ENCODE results near the gene RIBC2.
"Not testable (repeated sequence)": the region's sequence is repeated elsewhere in the genome, so short reads cannot be mapped to it uniquely, and the experiment has no call there.

RIBC2 gene

GRCh38 chr22:45413368-45414211 lies at the start of gene RIBC2, which contains the start of gene SMC1B:
Gene RIBC2 (plus strand): TSS chr22:45413693. CDS start chr22:45413887, 194 bp downstream.
Gene SMC1B (minus strand): TSS chr22:45413599. CDS start chr22:45413567, 32 bp downstream.
- DNase-seq, result peak; percentile 4

- no peak for DNase-seq
These were observed 46.8 kb upstream of the RIBC2 start for GRCh38 chr22:45366713-45367112.

DNA sequence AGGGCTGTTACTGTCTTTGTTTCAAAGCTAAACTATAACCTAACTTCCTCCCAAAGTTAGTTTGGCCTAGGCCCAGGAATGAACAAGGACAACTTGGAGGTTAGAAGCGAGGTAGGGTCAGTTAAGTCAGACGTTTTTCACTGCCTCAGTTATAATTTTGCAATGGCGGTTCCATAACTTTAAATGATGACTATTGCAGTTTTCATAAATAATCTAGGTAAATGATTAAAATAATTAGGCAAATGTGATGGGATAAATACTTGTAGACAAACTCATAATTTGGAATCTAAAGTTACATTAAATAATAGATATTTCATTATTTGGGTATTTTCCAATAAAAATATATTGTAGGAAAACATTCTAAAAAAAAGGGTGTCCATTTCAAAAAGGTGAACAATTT lies 39.9 kb upstream of the RIBC2 start:
- DNase-seq, result not testable (repeated sequence)

GRCh38 chr22:45376009-45376408 lies 37.5 kb upstream of the RIBC2 start:
- no peak for DNase-seq

DNA sequence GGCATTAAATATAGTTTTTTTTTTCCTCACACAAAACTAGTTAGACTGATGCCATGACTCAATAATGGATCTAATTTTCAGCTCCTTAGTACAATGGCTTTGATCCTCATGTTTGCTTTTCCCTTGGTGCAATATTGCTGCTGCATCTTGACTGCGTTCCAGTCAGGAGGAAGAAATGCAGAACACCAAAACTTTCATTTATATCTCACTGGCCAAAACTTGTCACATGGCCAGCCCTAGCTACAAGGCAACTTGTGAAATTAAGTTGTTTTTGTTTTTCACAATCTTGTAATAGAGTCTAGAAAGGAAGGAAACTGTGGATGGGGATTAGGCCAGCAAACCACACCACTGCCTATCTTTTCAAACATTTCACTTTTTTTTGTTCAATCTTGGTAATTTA lies 36.8 kb upstream of the RIBC2 start:
- DNase-seq, result no peak

GRCh38 chr22:45381348-45381747 lies 32.1 kb upstream of the RIBC2 start:
- DNase-seq, result no peak

DNA sequence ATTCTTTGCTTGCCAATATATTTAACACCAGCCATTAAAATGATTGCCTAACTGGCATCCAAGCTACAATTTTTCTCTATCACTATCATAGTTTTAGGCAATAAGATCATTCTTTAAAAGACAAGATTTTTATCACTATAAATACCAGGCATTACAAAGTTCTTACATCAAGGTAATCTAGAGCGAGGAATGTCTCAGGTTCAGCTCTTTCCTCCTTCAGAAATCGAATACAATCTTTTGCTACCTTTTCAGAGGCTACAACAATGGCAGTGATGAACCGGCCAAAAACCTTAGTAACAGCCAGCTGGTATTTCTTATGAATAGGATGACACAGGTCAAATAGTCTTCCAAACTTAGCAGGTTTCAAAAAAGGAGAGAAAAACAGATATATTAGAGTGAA lies 23.9 kb upstream of the RIBC2 start:
- no peak for DNase-seq

DNA sequence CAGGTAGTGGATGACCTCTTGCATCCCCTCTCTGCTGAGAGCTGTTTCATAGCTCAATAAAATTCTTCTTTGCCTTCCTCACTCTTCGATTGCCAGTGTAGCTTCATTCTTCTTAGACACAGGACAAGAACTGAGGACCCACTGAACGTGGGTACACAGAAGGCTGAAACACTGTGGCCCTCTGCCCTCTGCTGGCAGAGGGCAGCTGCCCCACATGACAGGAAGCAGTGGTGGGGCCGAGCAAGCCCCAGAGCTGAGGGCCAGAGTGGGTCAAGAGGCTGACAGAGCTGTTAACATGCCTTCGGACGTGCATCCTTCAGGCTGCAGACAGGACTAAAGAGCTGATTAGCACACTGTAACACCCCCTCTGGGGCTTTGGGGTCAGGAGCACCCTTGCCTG lies 15.7 kb upstream of the RIBC2 start:
- no peak for DNase-seq

DNA sequence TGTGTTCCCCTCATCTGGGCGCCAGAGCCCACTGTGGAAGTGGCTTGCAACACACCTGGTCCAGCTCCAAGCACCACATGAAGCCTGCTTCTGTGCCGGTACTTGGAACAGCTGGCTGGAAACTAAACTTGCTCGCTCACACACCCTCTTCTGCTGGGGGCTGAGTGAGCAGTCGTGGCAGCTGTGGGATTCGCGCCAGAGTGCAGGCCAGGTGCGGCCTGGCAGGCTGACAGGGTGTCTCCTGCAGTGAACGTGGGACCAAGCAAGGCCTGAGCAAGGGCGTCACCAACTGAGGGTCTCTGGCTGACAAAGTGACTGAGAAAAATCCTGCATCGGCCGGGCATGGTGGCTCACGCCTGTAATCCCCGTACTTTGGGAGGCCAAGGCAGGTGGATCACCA lies 15.3 kb upstream of the RIBC2 start:
- DNase-seq, result no peak

DNA sequence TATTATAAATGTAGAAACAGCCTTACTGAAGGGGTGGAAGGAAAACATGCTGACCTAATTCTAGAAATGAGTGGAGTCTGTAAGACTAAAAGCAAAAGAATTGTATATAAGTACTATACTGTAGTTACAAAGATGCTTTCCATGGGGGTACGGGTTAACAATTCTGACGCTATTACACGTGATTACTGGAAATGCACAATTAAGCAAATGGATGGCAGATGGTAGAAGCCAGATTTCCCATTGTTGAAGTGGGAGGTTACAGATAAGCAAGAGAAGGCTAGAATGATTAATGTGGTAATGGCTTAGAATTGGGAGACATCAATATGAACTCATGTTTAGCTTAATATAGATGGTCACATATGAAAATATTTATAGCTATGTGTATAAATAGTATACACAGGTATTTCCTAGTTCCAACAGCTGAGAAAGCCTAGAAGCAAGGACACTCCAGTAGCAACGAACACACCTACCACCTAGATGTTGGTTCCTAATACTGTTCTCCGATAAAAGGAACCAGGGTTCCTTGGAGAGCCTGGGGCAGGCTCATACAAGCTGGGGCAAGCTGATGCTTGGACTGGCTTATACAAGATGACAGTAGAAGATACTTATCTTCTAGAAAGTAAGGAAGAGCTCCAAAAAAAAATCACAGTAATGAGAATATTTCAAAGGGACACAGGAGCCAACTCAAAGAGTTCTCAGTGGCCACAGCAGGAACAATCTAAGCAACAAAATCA lies 13.6 kb upstream of the RIBC2 start:
- DNase-seq, result no peak

DNA sequence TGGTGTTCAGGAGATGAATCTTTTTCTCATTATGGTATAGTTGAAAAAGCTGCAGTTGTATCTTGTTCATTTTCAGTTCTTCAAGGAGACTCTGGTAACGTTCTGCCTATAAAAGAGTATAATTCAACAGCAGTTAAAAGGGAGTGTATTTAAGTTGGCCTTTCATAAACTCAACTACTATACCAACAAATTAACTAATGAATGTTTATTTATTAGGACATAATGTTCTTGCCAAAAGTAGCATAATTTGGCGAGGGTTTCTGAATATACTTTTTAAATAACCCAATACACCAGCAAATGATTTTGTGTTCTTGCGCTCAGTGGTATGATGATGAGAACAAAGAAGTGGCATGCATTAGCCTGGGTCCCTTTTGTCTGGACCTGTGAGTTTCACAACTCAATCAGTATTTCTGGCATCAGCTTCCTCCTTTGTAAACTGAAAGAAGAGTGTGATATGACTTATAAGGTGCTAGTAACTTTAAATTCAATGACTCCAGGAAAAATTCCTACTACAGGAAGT lies 11.0 kb upstream of the RIBC2 start:
- DNase-seq, result no peak

GRCh38 chr22:45407793-45408192 lies 5.7 kb upstream of the RIBC2 start:
- DNase-seq, result no peak

GRCh38 chr22:45413013-45413367 lies 503 bp upstream of the RIBC2 start:
- DNase-seq, result no peak

DNA sequence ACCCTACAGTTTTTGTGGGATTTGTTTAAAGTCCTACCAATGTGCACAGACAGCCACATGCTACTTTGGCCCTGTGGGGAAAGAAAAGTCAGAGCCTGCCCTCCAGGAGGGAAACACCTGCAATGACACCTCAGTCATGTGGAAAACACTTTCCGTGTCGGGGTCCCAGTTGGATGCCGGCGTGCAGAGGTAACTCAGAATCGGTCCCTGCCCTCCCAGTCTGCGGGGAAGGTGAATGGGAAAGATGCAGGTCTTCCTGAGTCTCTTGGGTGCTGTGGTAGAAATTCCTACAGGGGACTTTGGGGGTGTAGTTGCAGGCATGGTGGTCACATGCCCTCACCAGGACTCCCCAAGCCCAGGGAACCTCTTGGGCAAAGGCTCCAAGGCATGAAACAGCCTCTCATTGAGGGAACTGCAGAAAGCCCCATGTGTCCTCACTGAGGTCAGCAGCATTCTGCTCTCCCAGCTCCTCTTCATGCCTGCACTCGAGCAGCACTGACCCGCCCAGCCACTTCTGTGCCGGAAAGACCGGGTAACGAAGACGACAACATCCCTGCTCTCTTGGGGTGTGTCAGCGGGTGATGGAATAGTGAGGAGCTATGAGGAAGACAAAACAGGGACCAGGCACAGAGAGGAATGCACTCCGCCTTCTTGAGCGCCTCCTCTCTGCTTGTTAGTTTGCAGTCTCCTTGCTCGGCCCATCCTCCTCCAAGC lies 4.7 kb downstream of the RIBC2 start:
- no peak for DNase-seq

GRCh38 chr22:45418770-45419138 lies 5.3 kb downstream of the RIBC2 start:
- no peak for DNase-seq

DNA sequence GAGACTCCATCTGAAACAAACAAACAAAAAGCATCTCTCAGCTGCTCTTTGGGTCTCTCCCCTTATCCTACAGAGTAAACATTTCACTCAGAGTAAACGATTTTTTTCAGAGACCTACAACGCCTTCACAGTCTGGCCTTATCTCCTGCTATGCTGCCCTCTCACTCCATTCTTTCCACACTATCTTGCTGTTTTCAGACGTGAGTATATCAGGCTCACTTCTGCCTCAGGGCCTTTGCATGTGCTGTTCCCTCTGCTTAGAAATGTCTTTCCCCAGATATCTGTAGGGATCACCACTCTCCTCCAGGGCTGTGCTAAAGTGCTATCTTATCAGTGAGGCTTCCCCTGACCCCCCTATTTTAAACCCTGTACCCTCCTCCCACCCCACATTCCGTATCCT lies 6.5 kb downstream of the RIBC2 start:
- no peak for DNase-seq

- no peak for DNase-seq
These were observed 7.0 kb downstream of the RIBC2 start for GRCh38 chr22:45420539-45420938.

GRCh38 chr22:45421349-45422055 lies 8.0 kb downstream of the RIBC2 start:
- DNase-seq, result no peak

GRCh38 chr22:45422237-45422983 lies 8.9 kb downstream of the RIBC2 start:
- no peak for DNase-seq

DNA sequence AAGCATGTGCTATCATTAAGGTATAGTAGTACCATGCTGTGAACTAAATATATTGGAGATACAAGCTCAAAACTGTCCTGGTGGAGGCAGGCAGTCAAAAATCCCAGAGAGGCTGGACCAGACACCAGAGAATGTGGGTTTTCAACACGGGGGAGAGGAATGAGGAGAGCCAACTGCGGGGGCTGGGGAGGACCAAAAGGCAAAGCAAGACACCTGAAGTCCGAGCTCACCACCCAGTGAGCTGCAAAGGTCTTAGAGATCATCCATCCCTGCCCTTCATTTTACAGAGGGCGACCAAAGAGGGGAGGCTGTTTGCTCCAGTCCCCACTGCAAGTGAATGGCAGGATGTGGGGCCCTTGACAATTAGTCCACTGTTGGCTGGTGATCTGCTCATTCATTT lies 10.0 kb downstream of the RIBC2 start:
- no peak for DNase-seq

- DNase-seq, result no peak
These were observed 10.8 kb downstream of the RIBC2 start for GRCh38 chr22:45424241-45424731.

- no peak for DNase-seq
These were observed 11.6 kb downstream of the RIBC2 start for GRCh38 chr22:45425101-45425500.

Data from NCI-H2107 (cell line).